Activated CD4-positive, alpha-beta T cell treated with anti-CD3 and anti-CD28 coated beads, Interleukin-2, amount 50 U/mL, for 48 hours (primary cell): Measurements from ENCODE around the gene IL1RL2.

Experiments
- DNase-seq, 2 experiments: peaks; one replicate each; pipeline ENCODE4 v3.0.0-alpha.2; 2020

Gene IL1RL2

GRCh38 chr2:102197389-102198137, 10.7 kb downstream of the IL1RL2 start:
- DNase-seq = no peak

- no peak for DNase-seq
Measured at GRCh38 chr2:102200539-102200938, 13.7 kb downstream of the IL1RL2 start.

- no peak for DNase-seq
Measured at GRCh38 chr2:102204638-102205037, 17.8 kb downstream of the IL1RL2 start.

GRCh38 chr2:102206666-102207341, 20.0 kb downstream of the IL1RL2 start:
- DNase-seq = no peak

- DNase-seq = no peak
Measured at GRCh38 chr2:102208774-102209173, 22.0 kb downstream of the IL1RL2 start.

- DNase-seq = no peak
Measured at GRCh38 chr2:102209474-102209873, 22.7 kb downstream of the IL1RL2 start.

- DNase-seq = no peak
Measured at GRCh38 chr2:102217032-102217431, 30.2 kb downstream of the IL1RL2 start.

GRCh38 chr2:102224824-102225739, 38.3 kb downstream of the IL1RL2 start:
- DNase-seq = no peak

GRCh38 chr2:102226171-102226570, 39.3 kb downstream of the IL1RL2 start:
- DNase-seq = no peak

- DNase-seq = no peak
Measured at GRCh38 chr2:102226612-102227391, 40.0 kb downstream of the IL1RL2 start.

- DNase-seq = no peak
Measured at GRCh38 chr2:102229141-102229769, 42.4 kb downstream of the IL1RL2 start.

- DNase-seq = no peak
Measured at GRCh38 chr2:102230410-102230909, 43.6 kb downstream of the IL1RL2 start.

GRCh38 chr2:102233132-102233884, 46.5 kb downstream of the IL1RL2 start:
- DNase-seq = no peak

GRCh38 chr2:102235042-102235473, 48.2 kb downstream of the IL1RL2 start:
- no peak for DNase-seq

GRCh38 chr2:102235491-102235890, 48.7 kb downstream of the IL1RL2 start:
- peak in 1 of 2 experiments; percentile 41 for DNase-seq

- DNase-seq = no peak
Measured at GRCh38 chr2:102236132-102236531, 49.3 kb downstream of the IL1RL2 start.

GRCh38 chr2:102237176-102237575, 50.4 kb downstream of the IL1RL2 start:
- no peak for DNase-seq

GRCh38 chr2:102238039-102238756, 51.4 kb downstream of the IL1RL2 start:
- DNase-seq = peak; percentile 47 to 59

GRCh38 chr2:102238778-102239177, 52.0 kb downstream of the IL1RL2 start:
- no peak for DNase-seq

GRCh38 chr2:102239344-102239743, 52.5 kb downstream of the IL1RL2 start:
- no peak for DNase-seq
